ENCODE results near the gene DDIT3. TPM values are rescaled to one million over a fixed set of nuclear protein-coding genes. Genes with fewer than 3 reads are reported as not detected.

DDIT3 gene
- total and polyA plus RNA-seq, 2 of the 13 experiments (the other 11 are each of a cell fraction or from before 2014, with no cell fraction given) = 27.5 to 48.7 TPM

- TF ChIP-seq FOXJ3 (CRISPR knock-in tag; IDR thresholded peaks at IDR 0.05; ENCODE audit: borderline replicate concordance) = no peak; the same call in 1 of the 2 replicates
- TF ChIP-seq MXI1 (IDR thresholded peaks at IDR 0.05; ENCODE audit: borderline replicate concordance, low read depth, low read length) = peak; percentile 90; the same call in 2 of the 3 replicates
- no peak for TF ChIP-seq ZNF326 (CRISPR knock-in tag; IDR thresholded peaks at IDR 0.05; ENCODE audit: borderline replicate concordance)
- peak; percentile 86 for TF ChIP-seq DRAP1 (CRISPR knock-in tag; IDR thresholded peaks at IDR 0.05)
- peak; percentile 69; the same call in 1 of the 2 replicates for TF ChIP-seq TFDP1 (CRISPR knock-in tag; IDR thresholded peaks at IDR 0.05; ENCODE audit: borderline replicate concordance)
- no peak for TF ChIP-seq SKI (IDR thresholded peaks at IDR 0.05; ENCODE audit: partially characterized antibody)
- TF ChIP-seq CREM (IDR thresholded peaks at IDR 0.05) = peak; percentile 97
- no peak for TF ChIP-seq CREM (CRISPR knock-in tag; IDR thresholded peaks at IDR 0.05)
- peak; percentile 65; the same call in 1 of the 2 replicates for TF ChIP-seq ZNF430 (CRISPR knock-in tag; IDR thresholded peaks at IDR 0.05)
- no peak for TF ChIP-seq ZNF280D (CRISPR knock-in tag; IDR thresholded peaks at IDR 0.05)
- no peak for TF ChIP-seq CHD2 (IDR thresholded peaks at IDR 0.05; ENCODE audit: low read depth, low read length)
- TF ChIP-seq CENPT (CRISPR knock-in tag; IDR thresholded peaks at IDR 0.05; ENCODE audit: low read depth) = no peak
- TF ChIP-seq BORCS8-MEF2B (CRISPR knock-in tag; IDR thresholded peaks at IDR 0.05) = no peak
- TF ChIP-seq ZNF580 (CRISPR knock-in tag; IDR thresholded peaks at IDR 0.05; ENCODE audit: borderline replicate concordance, low read depth) = 0 out of 2 replicates have a peak, but pooled peaks have one; percentile 32
- TF ChIP-seq AHDC1 (CRISPR knock-in tag; IDR thresholded peaks at IDR 0.05; ENCODE audit: borderline replicate concordance) = 0 out of 2 replicates have a peak, but pooled peaks have one; percentile 47
- no peak for TF ChIP-seq GFI1 (CRISPR knock-in tag; IDR thresholded peaks at IDR 0.05; ENCODE audit: borderline replicate concordance)
- TF ChIP-seq SP5 (CRISPR knock-in tag; IDR thresholded peaks at IDR 0.05; ENCODE audit: borderline replicate concordance, low read depth) = no peak
- no peak for TF ChIP-seq HNRNPL (IDR thresholded peaks at IDR 0.05; ENCODE audit: low read depth, low read length)
Measured at GRCh38 chr12:57487597-57488401, 32.5 kb downstream of the DDIT3 start, which contains the start of gene MARS1 (continued).

Measured in HepG2 (cell line).